HG03159 (cell line): ENCODE results near the gene ACSM2A.
"Not testable (repeated sequence)": the region's sequence is repeated elsewhere in the genome, so short reads cannot be mapped to it uniquely, and the experiment has no call there.

Experiments
- ATAC-seq: cut with Tn5 transposase; IDR thresholded peaks from one replicate; pipeline ENCODE4 v1.9.1; 2021; ENCODE audit warnings: mild to moderate bottlenecking, moderate library complexity; ENCODE audit not compliant: unreplicated experiment

Gene ACSM2A

GRCh38 chr16:20451364-20451763 lies at the start of gene ACSM2A:
TSS of gene ACSM2A (plus strand) at chr16:20451521. CDS start at chr16:20460115, 8,594 bp downstream.
- not testable (repeated sequence) for ATAC-seq

- no peak for ATAC-seq
Observed at GRCh38 chr16:20402651-20403050, 48.7 kb upstream of the ACSM2A start.

GRCh38 chr16:20404637-20405036 lies 46.7 kb upstream of the ACSM2A start, which contains the start of gene PDILT:
TSS of gene PDILT (minus strand) at chr16:20404737. CDS start at chr16:20399300, 5,437 bp downstream.
- ATAC-seq, result no peak

- no peak for ATAC-seq
Observed at GRCh38 chr16:20409398-20410120, 41.8 kb upstream of the ACSM2A start, which contains the start of gene ACSM5. TSS of gene ACSM5 (plus strand) at chr16:20409534. CDS start at chr16:20411485, 1,951 bp downstream.

GRCh38 chr16:20410121-20410723 lies 41.1 kb upstream of the ACSM2A start:
- no peak for ATAC-seq

GRCh38 chr16:20411055-20411454 lies 40.3 kb upstream of the ACSM2A start:
- ATAC-seq, result no peak

- no peak for ATAC-seq
Observed at GRCh38 chr16:20415541-20415940, 35.8 kb upstream of the ACSM2A start.

GRCh38 chr16:20419093-20419492 lies 32.2 kb upstream of the ACSM2A start:
- ATAC-seq, result not testable (repeated sequence)

- not testable (repeated sequence) for ATAC-seq
Observed at GRCh38 chr16:20421748-20422147, 29.6 kb upstream of the ACSM2A start.

- ATAC-seq, result not testable (repeated sequence)
Observed at GRCh38 chr16:20423772-20424128, 27.6 kb upstream of the ACSM2A start.

GRCh38 chr16:20424129-20424866 lies 27.0 kb upstream of the ACSM2A start:
- no peak for ATAC-seq

GRCh38 chr16:20427401-20427797 lies 23.9 kb upstream of the ACSM2A start:
- ATAC-seq, result not testable (repeated sequence)

- not testable (repeated sequence) for ATAC-seq
Observed at GRCh38 chr16:20429499-20429898, 21.8 kb upstream of the ACSM2A start.

GRCh38 chr16:20430480-20430879 lies 20.8 kb upstream of the ACSM2A start:
- not testable (repeated sequence) for ATAC-seq

GRCh38 chr16:20430948-20431347 lies 20.4 kb upstream of the ACSM2A start:
- no peak for ATAC-seq

- ATAC-seq, result not testable (repeated sequence)
Observed at GRCh38 chr16:20438950-20439349, 12.4 kb upstream of the ACSM2A start.

- not testable (repeated sequence) for ATAC-seq
Observed at GRCh38 chr16:20439820-20440231, 11.5 kb upstream of the ACSM2A start.

- not testable (repeated sequence) for ATAC-seq
Observed at GRCh38 chr16:20440731-20441130, 10.6 kb upstream of the ACSM2A start.

GRCh38 chr16:20441191-20441590 lies 10.1 kb upstream of the ACSM2A start:
- no peak for ATAC-seq

GRCh38 chr16:20441859-20442258 lies 9.5 kb upstream of the ACSM2A start:
- not testable (repeated sequence) for ATAC-seq

- ATAC-seq, result not testable (repeated sequence)
Observed at GRCh38 chr16:20446652-20447393, 4.5 kb upstream of the ACSM2A start.
